PFSK-1 (cell line): ENCODE results near the gene TCF4.

Experiments used
- FOXP2 ChIP-seq: optimal IDR thresholded peaks from 2 replicates; pipeline ENCODE3; 2011; ENCODE audit warnings: borderline replicate concordance, control low read depth, inconsistent platforms; ENCODE audit not compliant: insufficient read depth; ENCODE audit errors: extremely low read length, extremely low read depth
- POLR2AphosphoS5 ChIP-seq: IDR thresholded peaks from 2 replicates; pipeline ENCODE4 v1.6.1; 2012; ENCODE audit warnings: low read depth, mild to moderate bottlenecking, control low read depth, low read length, moderate library complexity
- REST ChIP-seq, 2 experiments: IDR thresholded peaks; 2 replicates each; pipeline versions ENCODE4 v1.6.1 to v1.8.0; 2011 to 2012; ENCODE audit warnings: low read depth in 2 of 2, low read length in 2 of 2, control low read depth in 1 of 2, inconsistent platforms in 1 of 2, mild to moderate bottlenecking in 1 of 2, moderate library complexity in 1 of 2; ENCODE audit not compliant: insufficient read depth in 1 of 2
- TAF1 ChIP-seq: IDR thresholded peaks from 2 replicates; pipeline ENCODE4 v1.6.1; 2012; ENCODE audit warnings: low read length, control low read depth, borderline replicate concordance; ENCODE audit not compliant: insufficient read depth

GRCh38 chr18:55487997-55488396 is 100.0 kb downstream of the TCF4 start:
- TF ChIP-seq POLR2AphosphoS5 (no peak), TAF1 (no peak), REST (IDR thresholded peaks at IDR 0.05; ENCODE audit: insufficient read depth in 1 of 2, low read depth in 2 of 2, low read length in 2 of 2) (no peak), FOXP2 (no peak)
